A673 (cell line): ENCODE data around the gene ECHS1.

Experiments used
- EZH2 ChIP-seq: fragments of 200-600 bp; sonication (generic); IDR thresholded peaks from 2 replicates; pipeline ENCODE4 v1.6.1; 2017; ENCODE audit warnings: borderline replicate concordance, low read depth, mild to moderate bottlenecking, mixed read lengths, antibody characterized with exemption, low read length; ENCODE audit not compliant: poor library complexity, severe bottlenecking
- TF ChIP-seq, protein P1 (sequence below): fragments of 300-800, 200-600 bp; sonication (generic); conservative IDR thresholded peaks from 2 replicates; pipeline ENCODE4 v1.5.1; 2017; ENCODE audit warnings: low read depth, mild to moderate bottlenecking, antibody characterized with exemption, low read length, moderate library complexity, mixed read lengths

DNA sequence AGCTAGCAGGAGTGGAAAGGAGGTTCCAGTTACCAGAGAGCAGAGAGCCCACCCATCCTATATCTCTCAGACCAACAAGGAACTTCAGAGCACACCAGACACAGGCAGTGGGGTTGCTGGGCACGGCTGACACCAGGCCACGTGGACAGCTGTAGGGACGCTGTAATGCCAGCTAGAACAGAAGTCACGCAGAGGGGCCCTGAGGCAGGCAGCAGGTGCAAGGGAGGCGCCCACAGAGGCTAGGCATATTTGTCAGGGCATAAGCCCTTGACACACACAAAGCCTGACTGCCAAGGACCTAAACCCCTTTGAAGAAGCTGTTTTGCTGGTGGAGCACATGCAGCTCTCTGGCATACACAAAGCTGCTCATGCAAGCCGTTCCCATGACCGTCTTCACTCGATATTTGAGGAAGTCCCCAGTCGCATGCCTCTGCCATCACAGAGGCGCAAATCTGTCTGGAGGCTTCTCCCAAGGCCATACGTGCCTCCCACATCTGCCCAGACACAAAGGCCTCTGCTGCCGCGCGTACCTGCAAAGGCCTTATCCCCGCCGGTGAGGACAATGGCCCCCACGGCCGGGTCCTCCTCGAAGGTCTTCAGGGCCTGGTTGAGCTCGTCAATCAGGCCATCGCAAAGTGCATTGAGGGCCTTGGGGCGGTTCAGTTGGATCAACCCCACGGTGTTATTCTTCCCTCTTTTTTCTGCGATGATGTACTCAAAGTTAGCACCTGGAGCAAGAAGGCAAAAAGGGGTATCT, 2.9 kb downstream of the ECHS1 start:
- TF ChIP-seq, protein P1, sequence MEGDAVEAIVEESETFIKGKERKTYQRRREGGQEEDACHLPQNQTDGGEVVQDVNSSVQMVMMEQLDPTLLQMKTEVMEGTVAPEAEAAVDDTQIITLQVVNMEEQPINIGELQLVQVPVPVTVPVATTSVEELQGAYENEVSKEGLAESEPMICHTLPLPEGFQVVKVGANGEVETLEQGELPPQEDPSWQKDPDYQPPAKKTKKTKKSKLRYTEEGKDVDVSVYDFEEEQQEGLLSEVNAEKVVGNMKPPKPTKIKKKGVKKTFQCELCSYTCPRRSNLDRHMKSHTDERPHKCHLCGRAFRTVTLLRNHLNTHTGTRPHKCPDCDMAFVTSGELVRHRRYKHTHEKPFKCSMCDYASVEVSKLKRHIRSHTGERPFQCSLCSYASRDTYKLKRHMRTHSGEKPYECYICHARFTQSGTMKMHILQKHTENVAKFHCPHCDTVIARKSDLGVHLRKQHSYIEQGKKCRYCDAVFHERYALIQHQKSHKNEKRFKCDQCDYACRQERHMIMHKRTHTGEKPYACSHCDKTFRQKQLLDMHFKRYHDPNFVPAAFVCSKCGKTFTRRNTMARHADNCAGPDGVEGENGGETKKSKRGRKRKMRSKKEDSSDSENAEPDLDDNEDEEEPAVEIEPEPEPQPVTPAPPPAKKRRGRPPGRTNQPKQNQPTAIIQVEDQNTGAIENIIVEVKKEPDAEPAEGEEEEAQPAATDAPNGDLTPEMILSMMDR: no peak
- no peak for TF ChIP-seq EZH2
